CD4-positive, alpha-beta T cell (primary cell): Measurements from ENCODE around the gene CFAP45. TPM values are rescaled to one million over a fixed set of nuclear protein-coding genes. Genes with fewer than 3 reads are reported as not detected.

Experiments used
- ATAC-seq: fragments of 200-7000 bp; cut with Tn5 transposase; one replicate; pipeline ENCODE4 v1.10.0; 2022; ENCODE audit warnings: mild to moderate bottlenecking; ENCODE audit not compliant: poor library complexity
- CTCF ChIA-PET: fragments of 350-600 bp; sonication (Branson Sonifier 250); formaldehyde crosslinking; loops from one replicate; lab custom pipeline; 2021; ENCODE audit warnings: antibody characterized with exemption, inconsistent platforms; lab: Charles Lee
- POLR2A ChIA-PET: fragments of 350-600 bp; sonication (Branson Sonifier 250); formaldehyde crosslinking; loops from one replicate; lab custom pipeline; 2021; ENCODE audit warnings: antibody characterized with exemption, inconsistent platforms; lab: Charles Lee
- DNase-seq, 14 experiments: peaks; one replicate each; pipeline ENCODE4 v3.0.0-alpha.2; 2013 to 2020; ENCODE audit warnings: mixed read lengths in 2 of 14
- H3K27ac ChIP-seq, 2 donors: one replicate each; pipeline versions ENCODE4 v1.5.1 to v1.7.0; 2013; ENCODE audit warnings: low read length in 2 of 2, low read depth in 1 of 2, mild to moderate bottlenecking in 1 of 2
- H3K27me3 ChIP-seq, 2 experiments: 1 replicate in 1 of 2; 2 replicates in 1 of 2; pipeline versions ENCODE4 v1.6.1 to v1.7.0; 2013; ENCODE audit warnings: low read length in 2 of 2, control low read depth in 1 of 2, mild to moderate bottlenecking in 1 of 2, moderate library complexity in 1 of 2; ENCODE audit not compliant: insufficient read depth in 2 of 2, control insufficient read depth in 1 of 2
- H3K36me3 ChIP-seq: one replicate; pipeline ENCODE4 v1.6.1; 2013; ENCODE audit warnings: low read length, control low read depth; ENCODE audit not compliant: insufficient read depth
- H3K4me1 ChIP-seq: one replicate; pipeline ENCODE4 v1.6.1; 2013; ENCODE audit warnings: low read length, control low read depth; ENCODE audit not compliant: insufficient read depth
- H3K4me3 ChIP-seq: one replicate; pipeline ENCODE4 v1.5.1; 2013; ENCODE audit warnings: mild to moderate bottlenecking, low read length, moderate library complexity
- H3K9me3 ChIP-seq, 2 experiments: 1 replicate in 1 of 2; 2 replicates in 1 of 2; pipeline versions ENCODE4 v1.6.1 to v1.7.0; 2013; ENCODE audit warnings: low read length in 2 of 2, mild to moderate bottlenecking in 2 of 2, control low read depth in 1 of 2, moderate library complexity in 1 of 2; ENCODE audit not compliant: control insufficient read depth in 1 of 2, insufficient read depth in 1 of 2
- H3K27ac Mint-ChIP-seq: one replicate; pipeline ENCODE4 v1.8.0; 2020; ENCODE audit warnings: mixed read lengths
- H3K27me3 Mint-ChIP-seq: one replicate; pipeline ENCODE4 v1.8.0; 2021; ENCODE audit warnings: mixed read lengths
- H3K36me3 Mint-ChIP-seq: one replicate; pipeline ENCODE4 v1.8.0; 2021; ENCODE audit warnings: low read depth, mixed read lengths
- H3K4me1 Mint-ChIP-seq: one replicate; pipeline ENCODE4 v1.8.0; 2021; ENCODE audit warnings: low read depth, mixed read lengths
- H3K4me3 Mint-ChIP-seq: one replicate; pipeline ENCODE4 v1.8.0; 2020; ENCODE audit warnings: mild to moderate bottlenecking, mixed read lengths
- H3K9me3 Mint-ChIP-seq: one replicate; pipeline ENCODE4 v1.8.0; 2020; ENCODE audit warnings: mixed read lengths
- intact Hi-C, 2 experiments: fragments of 100-400 bp; cut with DNase I in 1 of 2; cut with micrococcal nuclease in 1 of 2; formaldehyde crosslinking; loops; one replicate each; pipeline versions ENCODE4 v1.15.1 to v1.9.0; 2023 to 2025; cut with DNase I, micrococcal nuclease
- total RNA-seq, 174 experiments: library from RNA in 2 of 174; stranded (reverse) in 2 of 174; gene quantifications; one replicate each; pipeline ENCODE4 v1.2.3 and lab custom pipeline; 2021 to 2026
- TF ChIP-seq, protein P1 (sequence below): fragments of 200-600 bp; IDR thresholded peaks from one replicate; pipeline ENCODE4 v1.8.0; 2022; ENCODE audit warnings: antibody characterized with exemption, mild to moderate bottlenecking

The CFAP45 gene
- total RNA-seq, 2 experiments from 2014 or later, result 8.4 to 9.0 TPM

DNA sequence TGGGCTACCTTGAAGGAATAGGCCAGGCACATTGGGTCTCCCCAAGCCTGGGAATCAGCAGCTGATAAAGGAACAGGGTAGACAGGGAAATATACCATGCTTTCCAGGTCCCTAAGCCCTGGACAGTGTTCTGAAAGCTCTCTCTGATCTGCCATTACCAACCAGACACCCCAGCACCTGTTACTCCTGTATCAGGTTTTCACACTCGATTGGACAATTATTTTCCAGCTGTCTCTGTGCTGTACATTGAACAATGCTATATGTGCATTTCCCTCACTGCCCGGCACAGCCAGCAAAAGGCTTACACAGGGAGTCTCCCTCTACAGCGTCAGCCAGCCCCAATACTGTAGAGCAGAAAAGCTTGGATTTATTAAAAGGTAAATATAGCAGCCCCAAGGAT is 4.7 kb downstream of the CFAP45 start:
- no peak for DNase-seq
- Histone ChIP-seq H3K4me3 (no peak overlapping the region), H3K27ac (no peak overlapping the region), H3K27me3 (no peaks in the 10 kb centered on the region), H3K9me3 (peaks cover 0 to 4% of the 10 kb centered on the region in 2 experiments), H3K4me1 (peaks cover 2% of the 10 kb centered on the region), H3K36me3 (no peaks in the 10 kb centered on the region)
- intact Hi-C loops, result no loop called here
- TF ChIP-seq, protein P1, sequence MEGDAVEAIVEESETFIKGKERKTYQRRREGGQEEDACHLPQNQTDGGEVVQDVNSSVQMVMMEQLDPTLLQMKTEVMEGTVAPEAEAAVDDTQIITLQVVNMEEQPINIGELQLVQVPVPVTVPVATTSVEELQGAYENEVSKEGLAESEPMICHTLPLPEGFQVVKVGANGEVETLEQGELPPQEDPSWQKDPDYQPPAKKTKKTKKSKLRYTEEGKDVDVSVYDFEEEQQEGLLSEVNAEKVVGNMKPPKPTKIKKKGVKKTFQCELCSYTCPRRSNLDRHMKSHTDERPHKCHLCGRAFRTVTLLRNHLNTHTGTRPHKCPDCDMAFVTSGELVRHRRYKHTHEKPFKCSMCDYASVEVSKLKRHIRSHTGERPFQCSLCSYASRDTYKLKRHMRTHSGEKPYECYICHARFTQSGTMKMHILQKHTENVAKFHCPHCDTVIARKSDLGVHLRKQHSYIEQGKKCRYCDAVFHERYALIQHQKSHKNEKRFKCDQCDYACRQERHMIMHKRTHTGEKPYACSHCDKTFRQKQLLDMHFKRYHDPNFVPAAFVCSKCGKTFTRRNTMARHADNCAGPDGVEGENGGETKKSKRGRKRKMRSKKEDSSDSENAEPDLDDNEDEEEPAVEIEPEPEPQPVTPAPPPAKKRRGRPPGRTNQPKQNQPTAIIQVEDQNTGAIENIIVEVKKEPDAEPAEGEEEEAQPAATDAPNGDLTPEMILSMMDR, result no peak
- peaks cover under 1% of the 10 kb centered on the region for H3K4me1 Mint-ChIP-seq
- no peaks in the 10 kb centered on the region for H3K27me3 Mint-ChIP-seq
- no peak for ATAC-seq
- no peak overlapping the region for H3K27ac Mint-ChIP-seq
- H3K9me3 Mint-ChIP-seq, result no peaks in the 10 kb centered on the region
- no peaks in the 10 kb centered on the region for H3K36me3 Mint-ChIP-seq
- ChIA-PET POLR2A (no interaction called here), CTCF (interaction anchor here (1.1 to 2.0 kb wide), 2 partner anchors 50 to 96 kb away, joined by 3 to 7 read pairs; partner anchors contain the start of gene IGSF9)
- H3K4me3 Mint-ChIP-seq, result no peak overlapping the region

DNA sequence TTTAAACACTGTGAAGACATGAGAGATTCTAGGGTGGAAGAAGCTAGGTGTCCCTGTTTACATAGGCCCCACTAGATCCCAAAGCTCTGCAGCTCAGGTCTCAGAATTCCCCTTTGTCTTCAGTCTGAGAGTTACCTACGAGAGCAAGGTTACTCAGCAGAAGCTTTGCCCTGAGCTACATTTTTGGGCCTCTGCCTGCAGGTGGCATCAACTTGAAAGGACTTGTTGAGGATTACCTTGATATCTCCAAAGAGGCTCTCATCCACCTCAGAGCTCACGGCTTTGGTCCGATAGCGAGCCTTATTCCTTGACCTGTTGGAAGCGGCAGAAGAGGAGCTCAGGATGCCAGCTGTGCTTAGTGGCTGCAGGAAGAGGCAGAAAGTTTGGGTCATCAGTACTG is 7.0 kb downstream of the CFAP45 start:
- Histone ChIP-seq H3K36me3 (no peaks in the 10 kb centered on the region), H3K27me3 (no peaks in the 10 kb centered on the region), H3K4me1 (peaks cover 13% of the 10 kb centered on the region), H3K9me3 (no peaks in the 10 kb centered on the region), H3K4me3 (no peak overlapping the region), H3K27ac (no peak overlapping the region)
- Mint-ChIP-seq H3K27me3 (no peaks in the 10 kb centered on the region), H3K27ac (no peak overlapping the region), H3K4me3 (no peak overlapping the region), H3K36me3 (no peaks in the 10 kb centered on the region), H3K4me1 (no peaks in the 10 kb centered on the region), H3K9me3 (no peaks in the 10 kb centered on the region)
- ChIA-PET POLR2A (interaction anchor here (0.8 to 2.2 kb wide), 3 partner anchors 31 to 1879 kb away, joined by 3 to 18 read pairs (median 6); partner anchors contain the start of gene TAGLN2), CTCF (interaction anchor here (0.9 to 5.3 kb wide), 8 partner anchors 13 to 115 kb away, joined by 3 to 42 read pairs (median 8); partner anchors contain the start of genes DUSP23, IGSF9 and TAGLN2)
- peak in 4 of 14 experiments; percentile 19 to 55 (median 45) for DNase-seq
- ATAC-seq, result no peak
- intact Hi-C loops, result loop anchor here in 1 of 2 experiments (1.0 to 5.0 kb wide), 4 partner anchors 30 to 731 kb away; no protein-coding TSS in a partner anchor
- TF ChIP-seq, protein P1, result no peak

DNA sequence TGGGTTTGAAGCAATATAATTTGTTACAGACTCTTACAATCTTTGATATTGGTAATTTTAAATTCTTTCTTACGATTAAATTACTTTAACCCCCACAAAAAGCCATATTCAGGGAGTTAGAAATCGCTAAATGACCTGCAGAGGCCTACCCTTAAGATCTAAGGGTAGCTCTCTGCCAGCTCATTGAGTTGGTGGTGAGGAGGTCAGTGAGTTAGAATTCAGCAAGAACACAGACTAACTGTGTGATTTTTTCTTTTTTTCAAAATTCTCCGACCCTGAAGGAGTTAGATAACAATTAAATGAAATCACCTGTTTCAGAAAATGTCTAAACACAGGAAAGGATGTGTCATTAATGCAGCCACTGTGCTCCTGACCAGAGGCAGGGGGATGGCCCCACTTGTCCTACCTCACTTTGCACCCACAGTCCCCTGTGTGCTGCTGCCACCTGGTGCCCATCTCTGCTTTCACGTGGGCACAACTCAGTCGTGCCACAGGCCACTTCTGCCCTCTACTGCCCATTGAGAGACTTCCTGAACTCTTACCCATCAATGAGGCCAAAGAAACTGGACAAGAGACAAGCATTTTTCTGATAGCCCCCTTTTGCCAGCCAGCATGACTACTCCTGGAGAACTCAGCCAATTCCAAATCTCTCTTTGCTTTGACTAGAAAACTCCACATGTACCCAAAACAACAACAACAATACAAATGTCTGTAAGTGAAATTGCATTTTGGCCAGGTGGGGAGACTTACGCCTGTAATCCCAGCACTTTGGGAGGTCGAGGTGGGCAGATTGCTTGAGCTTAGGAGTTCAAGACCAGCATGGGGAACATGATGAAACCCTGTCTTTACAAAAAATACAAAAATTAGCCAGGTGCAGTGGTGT is 8.4 kb downstream of the CFAP45 start:
- TF ChIP-seq, protein P1, result peak; percentile 99
- H3K4me3 ChIP-seq, result no peak overlapping the region
- H3K9me3 ChIP-seq, result no peaks in the 10 kb centered on the region
- ChIA-PET CTCF (interaction anchor here (0.7 to 5.3 kb wide), 10 partner anchors 12 to 116 kb away, joined by 3 to 42 read pairs (median 6); partner anchors contain the start of genes DUSP23, IGSF9 and TAGLN2), POLR2A (interaction anchor here (0.5 to 3.1 kb wide), 3 partner anchors 92 to 105 kb away, joined by 3 to 7 read pairs (median 6); no protein-coding TSS in a partner anchor)
- Mint-ChIP-seq H3K36me3 (no peaks in the 10 kb centered on the region), H3K9me3 (no peaks in the 10 kb centered on the region), H3K4me3 (no peak overlapping the region), H3K27me3 (no peaks in the 10 kb centered on the region), H3K27ac (no peak overlapping the region), H3K4me1 (no peaks in the 10 kb centered on the region)
- DNase-seq, result peak; percentile 54 to 90 (median 70)
- no peaks in the 10 kb centered on the region for H3K27me3 ChIP-seq
- H3K27ac ChIP-seq, result no peak overlapping the region
- peak; percentile 95 for ATAC-seq
- H3K4me1 ChIP-seq, result peaks cover 13% of the 10 kb centered on the region
- intact Hi-C loops, result loop anchor here (1.0 to 5.0 kb wide), 10 partner anchors 31 to 759 kb away; partner anchors contain the start of genes DUSP23 (in 2 of the 2) and TAGLN2 (in 1 of the 2)
- H3K36me3 ChIP-seq, result no peaks in the 10 kb centered on the region
